GM19023 (cell line): ENCODE measurements around the gene PLA2G4E.

Experiments used
- ATAC-seq: cut with Tn5 transposase; IDR thresholded peaks from one replicate; pipeline ENCODE4 v1.9.1; 2021; ENCODE audit warnings: mild to moderate bottlenecking, moderate library complexity; ENCODE audit not compliant: unreplicated experiment

The PLA2G4E gene

GRCh38 chr15:41957021-41957897 is 63.6 kb downstream of the PLA2G4E start:
- ATAC-seq = peak; percentile 84

- ATAC-seq = no peak
Observed at GRCh38 chr15:41955807-41956525, 64.9 kb downstream of the PLA2G4E start.

GRCh38 chr15:41955100-41955499 is 65.7 kb downstream of the PLA2G4E start:
- no peak for ATAC-seq

GRCh38 chr15:41954036-41954435 is 66.8 kb downstream of the PLA2G4E start:
- ATAC-seq = no peak

- ATAC-seq = no peak
Observed at GRCh38 chr15:41952013-41952563, 68.8 kb downstream of the PLA2G4E start.

- no peak for ATAC-seq
Observed at GRCh38 chr15:41951571-41951970, 69.3 kb downstream of the PLA2G4E start.

- no peak for ATAC-seq
Observed at GRCh38 chr15:41950489-41950888, 70.4 kb downstream of the PLA2G4E start.

- ATAC-seq = no peak
Observed at GRCh38 chr15:41950127-41950483, 70.7 kb downstream of the PLA2G4E start.

GRCh38 chr15:41949401-41950126 is 71.3 kb downstream of the PLA2G4E start:
- ATAC-seq = no peak

GRCh38 chr15:41948490-41948889 is 72.4 kb downstream of the PLA2G4E start:
- ATAC-seq = no peak

GRCh38 chr15:41946970-41947369 is 73.9 kb downstream of the PLA2G4E start:
- ATAC-seq = no peak

GRCh38 chr15:41945731-41946130 is 75.1 kb downstream of the PLA2G4E start:
- no peak for ATAC-seq

- no peak for ATAC-seq
Observed at GRCh38 chr15:41945221-41945620, 75.6 kb downstream of the PLA2G4E start.

- ATAC-seq = no peak
Observed at GRCh38 chr15:41944313-41944940, 76.4 kb downstream of the PLA2G4E start.

- no peak for ATAC-seq
Observed at GRCh38 chr15:41943543-41944312, 77.1 kb downstream of the PLA2G4E start.

- no peak for ATAC-seq
Observed at GRCh38 chr15:41942886-41943285, 78.0 kb downstream of the PLA2G4E start.

GRCh38 chr15:41941644-41942415 is 79.0 kb downstream of the PLA2G4E start:
- ATAC-seq = no peak

- ATAC-seq = no peak
Observed at GRCh38 chr15:41940441-41940857, 80.4 kb downstream of the PLA2G4E start.

- ATAC-seq = no peak
Observed at GRCh38 chr15:41939986-41940385, 80.9 kb downstream of the PLA2G4E start.
